B cell (primary cell): ENCODE measurements around the gene CCDC81. TPM values are rescaled to one million over a fixed set of nuclear protein-coding genes. Genes with fewer than 3 reads are reported as not detected.

Source experiments
- ATAC-seq: fragments of 200-7000 bp; cut with Tn5 transposase; one replicate; pipeline ENCODE4 v1.10.0; 2021; ENCODE audit warnings: low read depth, mild to moderate bottlenecking, moderate number of reproducible peaks, moderate library complexity
- CTCF ChIA-PET: fragments of 350-600 bp; sonication (Branson Sonifier 250); formaldehyde crosslinking; loops from one replicate; lab custom pipeline; 2021; ENCODE audit warnings: antibody characterized with exemption, inconsistent platforms; lab: Charles Lee
- POLR2A ChIA-PET: fragments of 350-600 bp; sonication (Branson Sonifier 250); formaldehyde crosslinking; loops from one replicate; lab custom pipeline; 2021; ENCODE audit warnings: antibody characterized with exemption; lab: Charles Lee
- DNase-seq: peaks from one replicate; pipeline ENCODE4 v3.0.0; 2013
- H2AFZ ChIP-seq: 2 replicates; pipeline ENCODE4 v1.6.1; 2012; ENCODE audit warnings: mild to moderate bottlenecking, low read depth, low read length; ENCODE audit not compliant: insufficient read depth, poor library complexity, severe bottlenecking
- H3K27ac ChIP-seq, 2 donors: 1 replicate in 1 of 2; 2 replicates in 1 of 2; pipeline ENCODE4 v1.5.1; 2012 to 2013; ENCODE audit warnings: low read length in 2 of 2, mild to moderate bottlenecking in 2 of 2, moderate library complexity in 1 of 2
- H3K27me3 ChIP-seq, 4 experiments: fragments of 200-600 bp in 1 of 4; sonication (generic) in 1 of 4; replicated peaks in 1 of 4; 1 replicate in 2 of 4; 2 replicates in 2 of 4; pipeline versions ENCODE4 v1.6.1 to v1.7.0; 2013 to 2016; ENCODE audit warnings: low read length in 3 of 4, mild to moderate bottlenecking in 2 of 4, mixed read lengths in 1 of 4, moderate library complexity in 1 of 4; ENCODE audit not compliant: insufficient read depth in 4 of 4, control insufficient read depth in 3 of 4; ENCODE audit errors: control extremely low read depth in 1 of 4
- H3K36me3 ChIP-seq, 2 experiments: replicated peaks in 1 of 2; 1 replicate in 1 of 2; 2 replicates in 1 of 2; pipeline versions ENCODE4 v1.6.1 to v1.7.1; 2013; ENCODE audit warnings: low read length in 1 of 2; ENCODE audit not compliant: insufficient read depth in 2 of 2, control insufficient read depth in 1 of 2; ENCODE audit errors: control extremely low read depth in 1 of 2, extremely low read depth in 1 of 2
- H3K4me1 ChIP-seq, 2 donors: fragments of 200-600 bp in 1 of 2; sonication (generic) in 1 of 2; 1 replicate in 1 of 2; 2 replicates in 1 of 2; pipeline versions ENCODE4 v1.5.1 to v1.6.1; 2013 to 2017; ENCODE audit warnings: low read length in 2 of 2; ENCODE audit not compliant: control insufficient read depth in 2 of 2, insufficient read depth in 2 of 2
- H3K4me2 ChIP-seq: replicated peaks from 2 replicates; pipeline ENCODE3; 2012; ENCODE audit warnings: mild to moderate bottlenecking, low read depth, low read length; ENCODE audit not compliant: poor library complexity, severe bottlenecking
- H3K4me3 ChIP-seq, 5 experiments: fragments of 200-600 bp in 1 of 5; sonication (generic) in 1 of 5; 1 replicate in 3 of 5; 2 replicates in 2 of 5; pipeline versions ENCODE4 v1.5.1 to v1.7.0; 2011 to 2016; ENCODE audit warnings: low read length in 4 of 5, mild to moderate bottlenecking in 4 of 5, low read depth in 2 of 5, control low read depth in 1 of 5, moderate library complexity in 1 of 5; ENCODE audit not compliant: insufficient read depth in 1 of 5; ENCODE audit errors: control extremely low read depth in 1 of 5, extremely low read depth in 1 of 5
- H3K79me2 ChIP-seq: fragments of 200-600 bp; sonication (generic); one replicate; pipeline ENCODE4 v1.6.0; 2016; ENCODE audit warnings: low read length; ENCODE audit not compliant: control insufficient read depth, insufficient read depth
- H3K9ac ChIP-seq: fragments of 200-600 bp; sonication (generic); 2 replicates; pipeline ENCODE4 v1.6.1; 2017; ENCODE audit warnings: mild to moderate bottlenecking, low read length, moderate library complexity
- H3K9me3 ChIP-seq, 3 donors: one replicate each; pipeline versions ENCODE4 v1.6.1 to v1.7.1; 2013; ENCODE audit warnings: low read length in 2 of 3; ENCODE audit not compliant: control insufficient read depth in 2 of 3, insufficient read depth in 1 of 3; ENCODE audit errors: control extremely low read depth in 1 of 3
- H4K20me1 ChIP-seq: 2 replicates; pipeline ENCODE4 v1.6.0; 2012; ENCODE audit warnings: mild to moderate bottlenecking, low read length; ENCODE audit not compliant: insufficient read depth, control insufficient read depth, poor library complexity, severe bottlenecking
- H3K27ac Mint-ChIP-seq: one replicate; pipeline ENCODE4 v1.8.0; 2021; ENCODE audit warnings: mixed read lengths
- H3K27me3 Mint-ChIP-seq: one replicate; pipeline ENCODE4 v1.8.0; 2021; ENCODE audit warnings: mixed read lengths
- H3K4me1 Mint-ChIP-seq: one replicate; pipeline ENCODE4 v1.8.0; 2021; ENCODE audit warnings: mixed read lengths
- H3K4me3 Mint-ChIP-seq: one replicate; pipeline ENCODE4 v1.8.0; 2021; ENCODE audit warnings: mixed read lengths
- H3K9me3 Mint-ChIP-seq: one replicate; pipeline ENCODE4 v1.8.0; 2022; ENCODE audit warnings: mixed read lengths; ENCODE audit not compliant: insufficient read depth
- CTCF ChIP-seq: fragments of 200-600 bp; IDR thresholded peaks from one replicate; pipeline ENCODE4 v1.8.0; 2022; ENCODE audit warnings: antibody characterized with exemption, mild to moderate bottlenecking
- EZH2 ChIP-seq: IDR thresholded peaks from 2 replicates; pipeline ENCODE4 v1.6.1; 2012; ENCODE audit warnings: borderline replicate concordance, low read depth, mild to moderate bottlenecking, moderate library complexity, low read length; ENCODE audit not compliant: insufficient read depth, poor library complexity, severe bottlenecking
- WGBS: methylation state at CpG from one replicate; pipeline ENCODE4 v1.1.5; 2013; ENCODE audit warnings: missing lambda C conversion rate; ENCODE audit not compliant: insufficient coverage; 5-methylcytosine and 5-hydroxymethylcytosine counted together
- intact Hi-C: fragments of 100-400 bp; cut with micrococcal nuclease; formaldehyde crosslinking; loops from one replicate; pipeline ENCODE4 v1.10.0; 2022
- polyA plus RNA-seq: library from polyadenylated mRNA; depleted of rRNA; stranded (reverse); fragments of >200 nt; gene quantifications from 2 replicates; pipeline ENCODE4 v1.2.3, GENCODE V29; 2012
- total RNA-seq, 2 donors: library from RNA; stranded (reverse); fragments of 120-200 nt in 1 of 2; gene quantifications; 1 replicate in 1 of 2; 2 replicates in 1 of 2; pipeline versions ENCODE4 v1.2.3 to v1.2.4, GENCODE V29; 2013 to 2022

The CCDC81 gene
- total and polyA plus RNA-seq, 2 donors (not counting 1 experiment from before 2014, with no cell fraction given) = 0.18 to 0.84 TPM

GRCh38 chr11:86383041-86383955, 8.6 kb downstream of the CCDC81 start:
- H3K4me3 Mint-ChIP-seq = no peak overlapping the region
- ChIA-PET POLR2A (no interaction called here), CTCF (interaction anchor here (0.6 kb wide), 1 partner anchor 1293 kb away, joined by 3 read pairs; no protein-coding TSS in a partner anchor)
- no peaks in the 10 kb centered on the region for H3K9me3 Mint-ChIP-seq
- intact Hi-C loops = no loop called here
- Histone ChIP-seq H2AFZ (no peak overlapping the region), H3K4me3 (no peak overlapping the region), H3K4me1 (no peaks in the 10 kb centered on the region), H3K4me2 (no peak overlapping the region), H3K27me3 (no peaks in the 10 kb centered on the region), H3K9ac (no peak overlapping the region), H3K36me3 (no peaks in the 10 kb centered on the region), H3K27ac (no peak overlapping the region), H3K9me3 (no peaks in the 10 kb centered on the region), H4K20me1 (no peaks in the 10 kb centered on the region), H3K79me2 (no peaks in the 10 kb centered on the region)
- no peaks in the 10 kb centered on the region for H3K27me3 Mint-ChIP-seq
- TF ChIP-seq EZH2 = no peak
- TF ChIP-seq CTCF = no peak
- no peak overlapping the region for H3K27ac Mint-ChIP-seq
- ATAC-seq = no peak
- no peaks in the 10 kb centered on the region for H3K4me1 Mint-ChIP-seq
- no peak for DNase-seq
- 93% methylated on average over 2 of the region's 5 CpGs for WGBS

- TF ChIP-seq CTCF (no peak), EZH2 (no peak)
These were observed 11.6 kb downstream of the CCDC81 start for GRCh38 chr11:86386283-86386682.

More at GRCh38 chr11:86386283-86386682, 11.6 kb downstream of the CCDC81 start:
- WGBS = 100% methylated on average over 2 of the region's 2 CpGs
- POLR2A ChIA-PET = no interaction called here
- Histone ChIP-seq H3K4me3 (no peak overlapping the region), H2AFZ (no peak overlapping the region), H3K27ac (no peak overlapping the region), H3K9me3 (no peaks in the 10 kb centered on the region), H3K4me2 (no peak overlapping the region), H3K27me3 (no peaks in the 10 kb centered on the region), H3K4me1 (no peaks in the 10 kb centered on the region), H3K79me2 (no peaks in the 10 kb centered on the region), H4K20me1 (no peaks in the 10 kb centered on the region), H3K36me3 (no peaks in the 10 kb centered on the region), H3K9ac (no peak overlapping the region)
- intact Hi-C loops = no loop called here
- no peak for ATAC-seq
- no peaks in the 10 kb centered on the region for H3K27me3 Mint-ChIP-seq
- no peak overlapping the region for H3K4me3 Mint-ChIP-seq
- no peak for DNase-seq
- CTCF ChIA-PET = no interaction called here
- H3K9me3 Mint-ChIP-seq = no peaks in the 10 kb centered on the region
- no peak overlapping the region for H3K27ac Mint-ChIP-seq
- H3K4me1 Mint-ChIP-seq = no peaks in the 10 kb centered on the region
